Hindlimb muscle (tissue), 1 donor: Measurements from ENCODE around the gene LRRC8D. TPM values are rescaled to one million over a fixed set of nuclear protein-coding genes. Genes with fewer than 3 reads are reported as not detected.

Experiments
- DNase-seq: peaks from one replicate; pipeline ENCODE4 v3.0.0-alpha.2; 2013
- polyA plus RNA-seq: library from polyadenylated mRNA; unstranded; fragments of 120-200 nt; gene quantifications from one replicate; pipeline ENCODE4 v1.2.1, GENCODE V29; 2013; ENCODE audit not compliant: insufficient read length

Gene LRRC8D
- polyA plus RNA-seq, 1 donor: 7.5 TPM

DNA sequence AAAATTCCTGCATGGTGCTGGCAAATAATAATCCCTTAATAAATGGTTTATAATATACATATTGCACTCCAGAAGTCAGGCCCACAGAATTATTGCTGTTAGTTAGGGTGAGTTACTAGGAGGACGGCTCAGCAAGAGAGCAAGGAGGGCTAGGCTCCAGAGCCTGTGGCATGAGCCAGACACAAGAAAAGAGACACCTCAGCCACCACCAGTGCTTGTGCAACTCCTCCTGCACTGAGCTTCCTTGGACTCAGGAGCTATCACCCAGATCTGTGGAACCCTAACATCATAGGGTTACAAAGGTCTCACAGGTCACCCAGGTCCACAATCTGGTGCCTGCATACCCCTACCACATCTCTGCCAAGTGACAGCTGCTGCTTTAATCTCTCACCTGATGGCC lies 12.8 kb upstream of the LRRC8D start:
- no peak for DNase-seq

- no peak for DNase-seq
Observed at GRCh38 chr1:89808441-89809117, 12.3 kb upstream of the LRRC8D start.

GRCh38 chr1:89809556-89809955 lies 11.3 kb upstream of the LRRC8D start:
- DNase-seq: no peak

- no peak for DNase-seq
Observed at GRCh38 chr1:89810302-89810701, 10.5 kb upstream of the LRRC8D start.

DNA sequence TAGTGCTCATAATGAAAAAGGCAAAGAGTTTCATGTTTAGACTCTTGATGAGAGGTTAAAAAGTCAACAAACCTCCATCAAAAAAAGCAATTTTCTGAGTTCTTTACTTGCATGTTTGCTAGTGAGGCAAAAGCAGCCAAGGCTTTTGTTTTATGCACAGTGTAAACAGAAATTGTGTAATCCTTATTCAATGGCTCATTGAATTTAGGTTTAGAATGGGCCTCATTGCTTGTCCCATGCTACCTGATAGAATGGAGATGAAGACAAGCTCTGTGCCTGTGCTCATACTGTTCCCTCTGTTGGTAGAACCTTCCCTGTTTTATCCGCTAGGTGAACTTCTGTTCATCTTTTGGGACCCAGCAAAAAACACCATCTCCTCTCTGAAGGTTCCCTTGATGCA lies 10.0 kb upstream of the LRRC8D start:
- DNase-seq: no peak

DNA sequence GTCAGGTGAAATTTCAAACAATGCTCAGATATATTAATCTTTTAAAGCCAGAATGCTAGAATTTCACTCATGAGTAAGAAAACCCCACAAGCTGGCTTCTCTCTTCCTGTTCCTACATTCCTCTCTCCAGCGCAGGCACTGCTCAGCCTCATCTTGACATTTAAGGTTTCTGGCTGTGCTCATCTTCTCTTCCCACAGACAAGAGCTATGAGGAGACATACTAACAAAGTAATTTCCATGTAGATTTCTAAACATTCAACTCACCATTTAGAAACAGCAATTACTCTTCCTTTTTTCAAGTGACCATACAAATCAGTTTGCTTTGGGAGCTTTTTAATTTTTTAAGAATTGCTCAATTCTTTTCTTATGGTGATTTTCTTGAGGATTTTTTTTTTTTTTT lies 7.8 kb upstream of the LRRC8D start:
- no peak for DNase-seq

- DNase-seq: no peak
Observed at GRCh38 chr1:89815040-89815439, 5.8 kb upstream of the LRRC8D start.

DNA sequence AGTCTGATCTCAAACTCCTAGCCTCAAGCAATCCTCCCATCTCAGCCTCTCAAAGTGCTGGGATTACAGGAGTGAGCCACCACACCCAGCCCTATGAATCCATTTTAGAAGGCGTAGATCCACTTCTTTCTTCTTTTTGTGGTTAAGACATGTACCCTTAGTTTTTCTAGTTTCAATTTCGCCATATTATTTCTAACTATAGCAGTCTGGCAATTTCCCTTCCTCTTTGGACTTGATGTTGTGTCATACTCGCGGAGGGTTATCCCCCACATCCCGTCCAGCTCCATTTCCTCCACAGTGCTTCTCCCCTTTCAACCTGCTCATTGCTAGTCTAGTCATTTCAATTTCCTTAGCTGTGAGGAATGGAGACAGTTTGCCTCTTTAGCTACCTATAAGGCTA lies 5.2 kb upstream of the LRRC8D start:
- no peak for DNase-seq

GRCh38 chr1:89816366-89816765 lies 4.5 kb upstream of the LRRC8D start:
- DNase-seq: no peak

GRCh38 chr1:89821322-89822108 lies 683 bp downstream of the LRRC8D start:
- peak; percentile 43 for DNase-seq

GRCh38 chr1:89822109-89822962 lies 1.5 kb downstream of the LRRC8D start:
- DNase-seq: no peak

DNA sequence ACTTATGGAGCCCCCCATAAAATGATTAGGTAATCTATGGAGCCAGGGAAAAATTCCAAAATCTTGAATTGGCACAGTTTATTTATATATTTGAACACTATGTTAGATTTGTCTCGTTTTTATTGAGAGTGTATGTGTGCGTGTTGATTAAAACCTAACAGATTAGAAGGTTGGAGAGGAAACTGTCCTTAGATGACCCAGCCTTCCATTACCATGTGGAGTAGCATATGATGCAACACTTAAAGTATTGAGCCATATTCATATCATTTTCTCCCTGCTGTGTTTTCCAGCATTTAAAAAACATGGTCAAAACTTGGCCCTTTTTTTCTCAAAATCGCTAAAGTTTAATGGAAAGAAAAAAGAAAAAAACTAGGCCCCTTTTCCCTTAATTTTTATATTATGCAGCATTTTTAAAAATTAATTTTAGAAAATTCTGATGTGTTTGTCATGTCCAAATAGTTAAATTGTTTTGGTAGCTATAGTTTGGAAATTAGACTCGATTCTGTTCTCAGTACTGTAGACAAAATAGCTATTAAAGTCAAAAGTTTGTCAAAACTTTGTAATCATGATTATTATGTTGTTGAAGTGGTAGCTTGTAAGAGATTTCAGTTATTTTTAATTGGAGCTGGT lies 2.3 kb downstream of the LRRC8D start:
- DNase-seq: no peak

DNA sequence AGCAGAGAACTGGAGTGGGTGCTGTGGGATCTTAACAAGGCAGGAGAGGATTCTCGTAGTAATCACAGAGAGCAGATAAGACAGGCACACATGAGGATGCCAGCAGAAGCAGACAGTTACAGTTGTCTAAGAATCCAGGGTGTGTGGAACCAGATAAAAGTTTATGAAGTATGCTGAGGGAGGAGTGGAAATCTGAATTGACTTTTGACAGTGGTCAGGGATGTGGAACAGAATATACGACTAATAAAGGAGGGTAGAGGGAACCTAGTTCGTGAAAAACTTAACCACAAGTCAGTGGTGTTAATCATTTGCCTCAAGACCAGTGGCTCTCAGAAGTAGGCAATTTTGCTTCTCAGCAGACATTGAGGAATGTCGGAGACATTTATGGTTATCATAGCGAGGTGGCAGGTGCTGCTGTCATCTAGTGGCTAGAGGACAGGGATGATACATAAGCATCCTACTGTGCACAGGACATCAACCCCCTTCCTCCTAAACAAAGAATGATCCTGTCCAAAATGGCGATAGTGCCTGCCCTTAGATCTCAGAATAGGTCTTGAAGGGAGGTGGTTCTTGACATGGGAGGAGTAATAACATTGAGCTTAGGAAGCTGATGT lies 3.0 kb downstream of the LRRC8D start:
- DNase-seq: no peak

DNA sequence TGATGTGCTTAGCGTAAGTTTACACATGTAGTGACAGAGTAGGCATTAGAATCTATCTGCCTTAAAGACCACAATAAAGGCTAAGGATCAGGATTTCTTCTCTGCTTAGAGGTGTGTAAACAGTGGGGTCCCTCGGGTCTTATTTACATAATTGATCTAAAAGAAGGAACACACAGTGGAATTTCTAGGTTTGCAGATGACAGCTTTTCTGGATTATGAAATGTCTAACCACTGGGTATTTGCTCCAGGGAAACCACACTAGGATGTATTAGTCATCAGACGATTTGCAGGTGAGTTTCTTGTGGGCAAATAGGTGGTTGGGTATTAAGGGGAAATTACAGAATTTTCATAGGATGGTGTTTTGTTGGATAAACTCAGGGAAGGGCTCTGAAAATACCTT lies 5.8 kb downstream of the LRRC8D start:
- no peak for DNase-seq

DNA sequence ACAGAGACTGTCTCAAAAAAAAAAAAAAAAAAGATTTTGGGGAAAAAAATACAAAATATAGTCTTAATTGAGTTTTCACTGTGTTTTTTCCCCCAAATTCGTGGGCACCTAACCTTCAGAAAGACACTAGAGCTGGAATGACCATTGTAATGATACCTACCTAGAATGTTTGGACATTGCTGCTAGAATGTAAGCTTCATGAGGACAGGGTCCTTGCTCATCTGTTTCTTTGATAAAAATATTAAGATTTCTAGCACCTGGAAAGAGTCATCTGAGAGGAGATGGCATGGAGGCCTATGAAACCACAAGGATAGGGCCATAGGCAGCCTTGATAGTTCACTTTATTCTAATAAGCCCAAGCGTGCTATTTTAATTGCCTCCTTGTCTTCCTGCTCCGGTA lies 6.5 kb downstream of the LRRC8D start:
- DNase-seq: no peak

- no peak for DNase-seq
Observed at GRCh38 chr1:89827902-89828301, 7.1 kb downstream of the LRRC8D start.

DNA sequence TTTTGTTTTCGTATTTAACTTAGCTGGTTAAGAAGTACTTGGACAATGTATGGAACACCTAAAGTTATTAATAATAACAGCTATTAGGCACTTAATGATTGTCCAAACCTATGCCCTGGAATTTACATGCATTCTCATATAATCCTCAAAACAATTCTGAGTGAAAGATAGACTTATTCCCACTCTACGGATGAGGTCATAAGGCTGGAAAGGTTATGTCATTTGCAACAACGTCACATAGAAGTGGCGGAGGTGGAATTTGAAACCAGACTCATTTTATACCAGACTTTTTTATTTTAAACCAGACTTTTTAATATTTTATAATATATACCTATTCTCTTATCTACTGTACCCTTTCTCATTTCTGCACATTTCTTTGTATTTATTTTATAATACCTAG lies 8.4 kb downstream of the LRRC8D start:
- no peak for DNase-seq

DNA sequence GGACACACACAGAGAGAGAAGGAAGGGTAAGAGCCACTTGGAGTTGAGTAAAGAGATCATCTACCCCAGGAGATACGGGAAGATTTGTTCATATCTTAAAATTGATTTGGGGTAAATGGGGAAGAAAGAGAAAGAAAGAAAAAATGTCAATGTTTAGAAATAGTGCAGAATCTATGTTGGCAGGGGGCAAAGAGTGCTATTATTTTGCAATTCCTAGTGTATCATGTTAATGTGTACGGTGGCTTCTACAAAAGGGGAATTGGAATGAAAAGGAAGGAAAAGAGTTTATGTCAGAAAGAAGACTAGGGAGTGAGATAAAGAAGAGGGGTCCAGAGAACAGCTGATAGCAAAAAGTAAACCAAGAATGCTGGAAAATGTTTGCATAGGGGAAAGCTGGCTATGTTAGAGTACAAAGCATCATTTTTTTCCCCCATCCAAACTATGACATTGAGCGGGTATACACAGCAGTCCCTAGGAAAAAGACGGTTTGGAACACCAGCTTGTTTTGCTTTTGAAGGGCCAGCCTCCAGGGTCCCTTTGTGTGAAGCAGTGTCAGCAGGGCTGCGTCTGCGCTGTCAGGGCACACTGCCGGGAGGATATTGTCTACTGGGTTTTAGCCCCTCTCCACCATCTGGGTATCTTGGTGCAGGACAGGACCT lies 10.8 kb downstream of the LRRC8D start:
- no peak for DNase-seq

- DNase-seq: no peak
Observed at GRCh38 chr1:89832496-89833127, 11.8 kb downstream of the LRRC8D start.

DNA sequence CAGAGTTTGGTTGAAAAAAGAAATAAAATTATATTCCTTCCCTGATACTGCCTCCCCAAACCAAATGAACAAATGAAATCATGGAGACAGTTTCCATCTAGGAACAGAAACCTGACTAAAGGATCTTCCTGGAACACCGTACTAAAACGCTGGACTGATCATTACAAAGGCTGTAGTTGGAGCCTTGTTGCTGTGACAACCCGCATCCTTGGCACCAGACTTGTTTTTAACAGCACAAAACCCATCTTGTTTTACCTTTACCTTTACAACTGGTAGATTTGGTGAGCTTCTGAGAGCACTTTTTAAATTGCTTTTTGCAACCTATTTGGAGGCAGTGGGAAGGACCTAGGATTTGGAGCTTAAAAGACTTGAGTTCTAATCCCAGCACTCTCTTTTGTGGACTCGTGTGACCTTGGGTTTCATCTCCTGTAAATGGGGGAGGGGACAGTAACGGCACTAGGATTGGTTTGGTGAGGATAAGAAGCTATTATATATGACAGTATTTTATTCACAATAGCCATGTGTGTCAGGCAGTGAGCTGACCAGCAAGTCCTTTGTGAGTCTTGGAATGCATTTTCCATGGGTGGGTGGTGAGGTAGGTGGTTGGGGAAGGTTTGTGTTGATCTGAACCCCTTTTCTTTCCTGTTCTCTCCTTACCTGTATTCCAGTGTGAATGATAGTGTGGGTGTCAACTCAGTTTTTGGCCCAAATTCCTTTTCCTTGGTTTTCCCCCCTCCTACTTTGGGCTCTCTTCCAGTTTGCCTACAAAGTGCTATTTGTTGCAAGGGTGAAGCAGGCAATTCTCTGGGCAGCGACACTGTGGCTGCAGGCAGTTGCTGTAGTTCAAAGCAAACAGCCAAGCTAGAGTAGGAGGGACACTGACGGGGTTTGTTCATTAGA lies 12.6 kb downstream of the LRRC8D start:
- DNase-seq: no peak
